ENCODE data around the gene IL17REL. TPM values are rescaled to one million over a fixed set of nuclear protein-coding genes. Genes with fewer than 3 reads are reported as not detected.

Gene IL17REL
- total and polyA plus RNA-seq, 2 of the 13 experiments (the other 11 are each of a cell fraction or from before 2014, with no cell fraction given), result not detected

- TF ChIP-seq, protein P1, sequence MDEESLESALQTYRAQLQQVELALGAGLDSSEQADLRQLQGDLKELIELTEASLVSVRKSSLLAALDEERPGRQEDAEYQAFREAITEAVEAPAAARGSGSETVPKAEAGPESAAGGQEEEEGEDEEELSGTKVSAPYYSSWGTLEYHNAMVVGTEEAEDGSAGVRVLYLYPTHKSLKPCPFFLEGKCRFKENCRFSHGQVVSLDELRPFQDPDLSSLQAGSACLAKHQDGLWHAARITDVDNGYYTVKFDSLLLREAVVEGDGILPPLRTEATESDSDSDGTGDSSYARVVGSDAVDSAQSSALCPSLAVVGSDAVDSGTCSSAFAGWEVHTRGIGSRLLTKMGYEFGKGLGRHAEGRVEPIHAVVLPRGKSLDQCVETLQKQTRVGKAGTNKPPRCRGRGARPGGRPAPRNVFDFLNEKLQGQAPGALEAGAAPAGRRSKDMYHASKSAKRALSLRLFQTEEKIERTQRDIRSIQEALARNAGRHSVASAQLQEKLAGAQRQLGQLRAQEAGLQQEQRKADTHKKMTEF (CRISPR knock-in tag; IDR thresholded peaks at IDR 0.05), result no peak
- TF ChIP-seq ZBTB3 (CRISPR knock-in tag; IDR thresholded peaks at IDR 0.05; ENCODE audit: borderline replicate concordance, low read depth), result no peak
- peak; percentile 57 for TF ChIP-seq FOXA3 (CRISPR knock-in tag; IDR thresholded peaks at IDR 0.05)
- TF ChIP-seq RARA (CRISPR knock-in tag; IDR thresholded peaks at IDR 0.05), result peak; percentile 38; the same call in 1 of the 2 replicates
- no peak for TF ChIP-seq ZNF441 (CRISPR knock-in tag; IDR thresholded peaks at IDR 0.05; ENCODE audit: borderline replicate concordance)
- no peak for TF ChIP-seq ZMAT5 (CRISPR knock-in tag; IDR thresholded peaks at IDR 0.05; ENCODE audit: borderline replicate concordance, low read depth)
- TF ChIP-seq, protein P2, sequence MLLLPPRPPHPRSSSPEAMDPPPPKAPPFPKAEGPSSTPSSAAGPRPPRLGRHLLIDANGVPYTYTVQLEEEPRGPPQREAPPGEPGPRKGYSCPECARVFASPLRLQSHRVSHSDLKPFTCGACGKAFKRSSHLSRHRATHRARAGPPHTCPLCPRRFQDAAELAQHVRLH (CRISPR knock-in tag; IDR thresholded peaks at IDR 0.05; ENCODE audit: borderline replicate concordance, low read depth), result no peak
- TF ChIP-seq HOXA5 (CRISPR knock-in tag; IDR thresholded peaks at IDR 0.05), result no peak
- no peak for TF ChIP-seq ZNF501 (CRISPR knock-in tag; IDR thresholded peaks at IDR 0.05)
- no peak for TF ChIP-seq ZFP90 (CRISPR knock-in tag; IDR thresholded peaks at IDR 0.05; ENCODE audit: borderline replicate concordance)
- no peak for TF ChIP-seq ZNF547 (CRISPR knock-in tag; IDR thresholded peaks at IDR 0.05)
- TF ChIP-seq MAX (IDR thresholded peaks at IDR 0.05), result no peak
- TF ChIP-seq RARG (CRISPR knock-in tag; IDR thresholded peaks at IDR 0.05; ENCODE audit: low read depth), result no peak
- TF ChIP-seq ZSCAN5A (CRISPR knock-in tag; IDR thresholded peaks at IDR 0.05; ENCODE audit: borderline replicate concordance), result no peak
- TF ChIP-seq ZEB1 (IDR thresholded peaks at IDR 0.05; ENCODE audit: insufficient replicate concordance, low read depth), result peak; percentile 22
- TF ChIP-seq SP4 (CRISPR knock-in tag; IDR thresholded peaks at IDR 0.05), result no peak
- TF ChIP-seq, protein P3, sequence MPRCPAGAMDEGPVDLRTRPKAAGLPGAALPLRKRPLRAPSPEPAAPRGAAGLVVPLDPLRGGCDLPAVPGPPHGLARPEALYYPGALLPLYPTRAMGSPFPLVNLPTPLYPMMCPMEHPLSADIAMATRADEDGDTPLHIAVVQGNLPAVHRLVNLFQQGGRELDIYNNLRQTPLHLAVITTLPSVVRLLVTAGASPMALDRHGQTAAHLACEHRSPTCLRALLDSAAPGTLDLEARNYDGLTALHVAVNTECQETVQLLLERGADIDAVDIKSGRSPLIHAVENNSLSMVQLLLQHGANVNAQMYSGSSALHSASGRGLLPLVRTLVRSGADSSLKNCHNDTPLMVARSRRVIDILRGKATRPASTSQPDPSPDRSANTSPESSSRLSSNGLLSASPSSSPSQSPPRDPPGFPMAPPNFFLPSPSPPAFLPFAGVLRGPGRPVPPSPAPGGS (CRISPR knock-in tag; IDR thresholded peaks at IDR 0.05), result no peak
- no peak for TF ChIP-seq MYNN (CRISPR knock-in tag; IDR thresholded peaks at IDR 0.05; ENCODE audit: low read depth)
- TF ChIP-seq RNF219 (CRISPR knock-in tag; IDR thresholded peaks at IDR 0.05), result no peak
- TF ChIP-seq ARID2 (CRISPR knock-in tag; IDR thresholded peaks at IDR 0.05; ENCODE audit: borderline replicate concordance), result no peak
- TF ChIP-seq ZMYM3 (CRISPR knock-in tag; IDR thresholded peaks at IDR 0.05), result no peak
- TF ChIP-seq SNAPC5 (CRISPR knock-in tag; IDR thresholded peaks at IDR 0.05; ENCODE audit: borderline replicate concordance), result no peak
- no peak for TF ChIP-seq ZFP1 (CRISPR knock-in tag; IDR thresholded peaks at IDR 0.05)
- no peak for TF ChIP-seq ZNF530 (CRISPR knock-in tag; IDR thresholded peaks at IDR 0.05; ENCODE audit: low read depth)
Observed at GRCh38 chr22:49967706-49968208, 44.8 kb downstream of the IL17REL start (continued).

Data from HepG2 (cell line).